G401.6 (cell line): Measurements from ENCODE around the gene CPN2.

Source experiments
- FAIRE-seq: peaks from 2 replicates; lab custom pipeline; 2012; peaks lifted over from hg19 to GRCh38; lab: Jason Lieb, UNC

The CPN2 gene

DNA sequence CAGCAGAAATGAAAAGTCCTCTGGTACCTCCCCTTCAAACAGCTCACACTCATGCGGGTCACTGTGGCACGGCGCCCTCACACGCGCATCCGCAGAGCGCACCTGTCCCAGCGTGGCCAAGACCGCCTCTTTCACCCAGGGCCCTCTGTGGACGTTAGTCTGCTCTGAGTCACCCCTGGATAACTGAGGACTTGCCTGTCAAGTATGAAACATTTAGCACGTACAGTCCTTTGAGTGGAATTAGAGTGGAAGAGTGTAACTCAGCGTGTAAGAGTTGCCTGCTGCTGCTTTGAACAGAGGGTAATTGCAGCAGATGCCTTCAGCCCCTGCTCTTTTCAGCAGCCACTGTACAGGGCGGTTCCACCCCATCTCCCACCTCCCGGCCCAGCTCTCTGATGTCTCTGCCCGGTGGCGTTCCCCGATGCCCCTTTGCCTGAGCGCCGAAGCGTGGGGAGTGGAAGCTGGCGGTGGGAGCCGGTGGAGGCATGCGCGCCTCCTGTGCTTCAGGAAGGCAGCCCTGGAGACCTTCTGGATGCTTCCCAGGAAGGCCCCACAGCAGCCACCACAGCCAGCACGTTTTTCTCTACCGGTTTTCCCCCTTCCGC lies 23.0 kb downstream of the CPN2 start:
- no peak for FAIRE-seq

DNA sequence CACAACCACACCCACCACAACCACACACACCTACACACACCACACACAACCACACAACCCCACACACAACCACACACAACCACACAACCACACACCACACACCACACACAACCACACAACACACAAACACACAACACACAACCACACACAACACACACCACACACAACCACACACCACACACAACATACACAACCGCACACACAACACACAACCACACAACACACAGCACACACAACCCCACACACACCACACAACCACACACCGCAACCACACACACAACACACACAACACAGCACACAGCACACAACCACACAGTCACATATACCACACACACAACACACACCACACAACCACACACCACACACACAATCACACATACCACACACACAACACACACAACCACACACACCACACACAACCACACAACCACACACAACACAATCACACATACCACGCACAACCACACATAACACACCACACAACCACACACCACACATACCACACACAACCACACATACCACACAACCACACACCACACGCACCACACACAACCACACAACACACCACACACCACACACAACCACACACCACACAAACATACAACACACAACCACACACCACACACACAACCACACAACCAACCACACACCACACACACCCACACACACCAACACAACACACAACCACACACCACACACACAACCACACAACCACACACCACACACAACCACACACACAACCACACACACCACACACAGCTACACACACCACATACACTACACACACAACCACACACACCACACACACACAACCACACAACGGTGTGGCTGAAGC lies 23.7 kb downstream of the CPN2 start:
- no peak for FAIRE-seq

DNA sequence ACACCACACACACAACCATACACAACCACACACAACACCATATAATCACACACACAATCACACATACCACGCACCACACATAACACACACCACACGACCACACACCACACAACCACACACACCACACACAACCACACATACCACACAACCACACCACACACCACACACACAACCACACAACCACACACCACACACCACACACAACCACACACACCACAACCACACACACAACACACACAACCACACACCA lies 24.2 kb downstream of the CPN2 start:
- FAIRE-seq: no peak

DNA sequence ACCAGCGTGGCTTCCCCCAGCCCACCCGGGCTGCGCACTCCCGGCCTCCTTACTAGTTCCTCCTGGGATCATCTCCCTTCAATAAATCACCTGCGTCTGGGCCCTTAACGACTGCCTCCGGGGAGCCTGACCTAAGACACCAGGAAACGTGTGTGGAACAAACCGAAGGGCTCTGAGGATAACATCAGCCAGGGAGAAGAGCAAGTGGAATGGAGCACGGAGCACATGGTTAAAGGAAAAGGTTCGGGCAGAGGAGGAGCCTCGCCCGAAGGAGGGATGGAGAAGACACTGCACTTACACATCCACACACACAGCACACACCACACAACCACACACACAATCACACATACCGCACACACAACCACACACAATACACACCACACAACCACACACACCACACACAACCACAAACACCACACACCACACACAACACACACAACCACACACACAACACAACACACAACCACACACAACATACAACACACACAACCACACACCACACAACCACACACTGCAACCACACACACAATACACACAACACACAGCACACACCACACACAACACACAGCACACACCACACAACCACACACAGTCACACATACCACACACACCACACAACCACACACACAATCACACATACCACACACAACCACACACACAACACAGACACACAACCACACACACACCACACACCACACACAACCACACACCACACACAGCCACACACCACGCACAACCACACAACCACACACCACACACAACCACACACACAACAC lies 24.7 kb downstream of the CPN2 start:
- FAIRE-seq: no peak

DNA sequence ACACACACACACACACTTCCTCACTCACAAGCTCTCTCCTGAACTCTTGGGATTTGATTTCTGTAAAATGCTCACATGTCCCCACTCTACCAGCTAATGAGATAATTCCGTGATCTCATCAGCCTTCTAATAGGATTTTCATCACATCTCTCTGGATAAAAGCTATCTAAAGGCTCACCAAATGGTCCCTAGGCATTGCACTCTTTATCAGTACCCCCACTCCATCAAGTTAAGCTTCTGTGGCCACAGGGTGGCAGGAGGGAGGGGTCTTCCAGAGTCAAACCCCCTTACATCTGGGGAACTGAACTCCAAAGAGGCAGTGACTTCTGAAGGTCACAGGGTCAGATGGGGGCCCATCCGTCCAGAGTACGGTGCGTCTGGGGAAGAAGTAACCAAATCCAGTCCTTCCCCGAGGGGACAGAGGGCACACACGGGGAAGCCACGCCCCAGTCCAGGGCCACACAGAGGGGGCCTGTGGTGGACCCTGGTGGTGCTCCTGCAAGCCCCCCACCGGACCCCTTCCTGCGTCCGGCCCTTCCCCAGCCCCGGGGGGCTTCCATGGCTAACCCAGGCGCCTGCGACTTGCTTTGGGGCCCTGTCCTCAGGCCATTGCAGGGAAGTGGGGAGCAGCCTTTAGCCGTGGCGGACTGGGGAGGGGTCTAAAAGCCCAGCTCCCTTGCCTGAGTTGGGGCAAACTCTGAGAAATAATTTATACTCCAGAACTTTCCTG lies 25.5 kb downstream of the CPN2 start:
- no peak for FAIRE-seq

DNA sequence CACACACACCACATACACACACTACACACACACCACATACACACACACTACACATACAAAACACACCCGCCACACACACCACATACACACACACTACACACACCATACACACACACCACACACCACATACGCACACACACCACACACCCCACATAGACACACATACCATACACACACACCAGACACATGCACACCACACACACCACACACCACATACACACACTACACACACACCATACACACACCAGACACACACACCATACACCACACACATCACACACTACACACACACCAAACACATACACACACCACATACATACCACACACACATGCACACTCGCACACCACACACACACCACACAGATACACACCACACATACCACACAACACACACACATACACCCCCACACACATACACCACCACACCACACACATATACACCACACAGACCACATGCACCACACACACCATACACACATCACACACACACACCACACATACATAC lies 26.3 kb downstream of the CPN2 start:
- FAIRE-seq: no peak

DNA sequence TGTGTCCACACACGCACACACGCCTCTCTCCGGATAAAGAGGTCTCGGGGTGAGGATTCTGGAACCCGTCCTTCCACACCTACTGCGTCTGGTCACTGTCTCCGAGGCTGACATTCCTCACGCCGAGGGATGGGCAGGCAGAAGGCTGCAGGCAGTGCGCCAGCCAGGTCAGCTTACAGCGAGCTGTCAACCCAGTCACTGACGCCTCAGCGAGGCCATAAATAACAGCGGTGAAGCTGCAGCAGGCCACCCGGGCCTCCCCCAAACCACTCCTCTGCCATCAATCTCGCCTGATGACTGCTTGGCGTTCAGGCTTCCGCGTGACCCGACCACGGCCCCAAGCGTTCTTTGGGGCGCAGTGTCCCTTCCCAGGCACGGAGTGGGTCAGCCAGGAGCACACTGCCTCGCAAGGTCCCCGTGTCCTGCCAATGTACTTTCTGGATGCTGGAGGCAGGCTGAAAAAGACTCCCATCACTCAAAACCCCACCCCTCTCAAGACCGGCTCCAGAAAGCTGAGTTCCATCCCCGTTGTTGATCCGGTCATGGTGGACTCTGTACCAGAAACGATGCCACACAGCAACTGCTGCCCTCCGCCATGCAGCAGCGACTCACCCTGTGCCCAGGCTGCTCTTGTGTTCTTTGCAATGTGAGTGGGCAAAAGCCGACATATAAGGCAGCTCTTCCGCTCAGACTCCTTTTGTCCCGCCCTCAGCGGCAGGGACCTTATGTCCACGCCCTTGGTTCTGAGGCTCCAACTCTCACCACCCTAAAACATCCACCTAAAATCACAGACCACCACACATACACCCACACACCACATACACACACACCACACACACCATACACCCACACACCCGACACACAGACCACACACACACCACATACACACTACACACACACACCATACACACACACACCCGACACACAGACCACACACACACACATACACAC lies 27.1 kb downstream of the CPN2 start:
- FAIRE-seq: no peak

DNA sequence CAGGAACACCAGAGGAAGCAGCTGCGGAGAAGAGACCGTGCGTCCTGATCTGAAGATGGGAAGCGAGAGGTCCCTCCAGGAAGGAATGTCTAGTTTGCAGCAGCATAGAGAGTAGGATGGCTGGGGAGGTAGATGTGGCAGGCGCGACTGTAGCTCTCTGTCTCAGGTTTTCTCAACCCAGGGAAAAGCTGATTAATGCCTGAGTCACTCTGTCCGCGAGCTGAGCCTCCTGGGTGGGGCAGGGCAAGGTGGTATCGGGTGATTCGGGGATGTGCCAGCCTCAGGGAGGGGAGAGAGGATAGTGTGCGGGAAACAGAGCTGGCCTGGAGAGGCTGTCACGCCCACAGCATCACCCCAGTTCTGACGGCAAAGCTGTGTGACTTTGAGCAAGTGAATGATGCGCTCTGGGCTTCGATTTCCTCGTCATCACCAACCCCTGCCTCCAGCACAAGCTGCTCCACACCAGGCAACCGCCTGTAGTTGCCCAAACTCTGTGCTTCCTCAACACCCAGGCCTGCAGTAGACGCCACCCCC lies 28.4 kb downstream of the CPN2 start:
- FAIRE-seq: no peak

DNA sequence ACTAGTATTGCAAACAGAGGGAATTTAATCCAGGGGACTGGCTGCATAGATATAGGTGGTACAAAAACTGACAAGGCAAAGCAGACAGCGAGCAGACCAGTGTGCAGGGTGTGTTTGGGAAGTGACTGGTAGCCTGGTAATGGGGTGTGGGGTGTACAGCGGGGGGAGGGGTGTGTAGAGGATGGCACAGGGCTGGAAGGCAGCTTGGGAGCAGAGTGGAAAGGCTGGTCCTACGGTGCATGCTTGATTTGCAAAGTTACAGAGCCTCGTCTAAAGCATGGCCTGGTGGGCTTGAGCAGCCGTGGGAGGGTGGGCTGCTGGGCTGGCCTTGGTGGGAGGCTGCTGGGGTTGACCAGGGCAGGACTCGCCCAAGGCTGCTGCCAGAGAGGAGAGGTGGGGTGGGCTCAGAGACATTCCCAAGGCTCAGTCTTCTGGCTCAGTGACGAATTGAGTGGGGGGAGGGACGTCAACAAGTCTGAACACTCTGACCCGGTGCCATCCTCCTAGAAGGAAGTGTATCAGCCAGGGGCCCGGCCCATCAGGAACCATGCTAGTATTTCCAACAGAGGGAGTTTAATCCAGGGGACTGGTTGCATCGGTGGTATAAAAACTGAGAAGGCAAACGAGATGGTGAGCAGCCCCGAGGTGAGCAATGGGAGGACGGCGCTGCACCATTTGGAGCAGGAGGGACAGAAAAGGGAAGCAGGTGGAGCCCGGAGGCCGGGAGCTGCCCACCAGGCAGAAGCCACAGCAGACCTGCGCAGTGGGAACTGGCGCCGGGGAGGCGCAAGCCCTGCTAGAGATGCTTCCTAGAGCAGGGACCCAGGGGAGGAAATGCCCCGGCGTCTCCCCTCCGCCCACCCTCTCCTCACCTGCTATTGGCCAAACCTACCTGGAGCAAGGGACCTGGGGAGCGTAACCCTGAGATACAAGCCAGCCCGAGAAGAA lies 29.2 kb downstream of the CPN2 start:
- no peak for FAIRE-seq

DNA sequence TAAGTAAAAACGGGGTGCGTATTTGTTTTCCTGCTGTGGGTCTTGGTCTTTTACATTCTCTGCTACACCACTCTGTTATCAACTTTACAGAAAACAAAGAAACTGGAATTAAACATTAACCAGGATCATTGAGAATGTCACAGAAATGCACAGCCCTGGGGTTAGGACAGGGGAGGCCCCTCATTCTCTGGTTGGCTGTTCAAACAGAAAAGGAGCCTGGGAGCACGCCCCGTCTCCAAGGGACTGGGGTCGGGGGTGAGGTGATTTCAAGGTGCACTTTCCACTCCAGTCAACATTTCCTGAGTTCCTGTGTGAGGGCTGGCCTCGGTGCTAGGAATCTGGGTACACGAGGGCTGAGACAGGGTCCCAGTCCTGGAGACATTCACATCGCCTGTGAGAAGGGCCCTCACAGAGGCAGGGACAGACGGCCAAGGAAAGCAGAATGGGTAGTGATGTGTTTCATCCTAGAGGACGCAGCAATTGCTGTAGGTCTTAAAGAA lies 30.3 kb downstream of the CPN2 start:
- FAIRE-seq: no peak

DNA sequence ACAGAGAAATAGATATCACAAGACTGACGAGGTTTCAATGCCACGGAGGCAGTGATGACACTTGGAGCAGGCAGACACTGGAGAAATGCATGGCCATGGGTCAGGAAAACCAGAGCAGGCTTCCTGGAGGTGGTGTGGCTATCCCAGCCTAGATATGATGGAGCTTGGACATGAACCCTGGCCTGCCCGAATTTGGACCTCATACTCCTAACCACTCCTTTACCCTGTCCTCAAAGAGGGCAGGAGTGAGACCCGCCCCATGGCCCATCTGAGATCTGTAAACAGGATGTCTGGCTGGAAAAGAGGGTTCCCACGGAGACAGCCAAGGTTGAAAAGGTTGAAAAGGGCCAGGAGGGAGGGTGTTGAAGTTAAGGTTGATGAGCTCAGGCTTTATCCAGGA lies 31.0 kb downstream of the CPN2 start:
- no peak for FAIRE-seq

DNA sequence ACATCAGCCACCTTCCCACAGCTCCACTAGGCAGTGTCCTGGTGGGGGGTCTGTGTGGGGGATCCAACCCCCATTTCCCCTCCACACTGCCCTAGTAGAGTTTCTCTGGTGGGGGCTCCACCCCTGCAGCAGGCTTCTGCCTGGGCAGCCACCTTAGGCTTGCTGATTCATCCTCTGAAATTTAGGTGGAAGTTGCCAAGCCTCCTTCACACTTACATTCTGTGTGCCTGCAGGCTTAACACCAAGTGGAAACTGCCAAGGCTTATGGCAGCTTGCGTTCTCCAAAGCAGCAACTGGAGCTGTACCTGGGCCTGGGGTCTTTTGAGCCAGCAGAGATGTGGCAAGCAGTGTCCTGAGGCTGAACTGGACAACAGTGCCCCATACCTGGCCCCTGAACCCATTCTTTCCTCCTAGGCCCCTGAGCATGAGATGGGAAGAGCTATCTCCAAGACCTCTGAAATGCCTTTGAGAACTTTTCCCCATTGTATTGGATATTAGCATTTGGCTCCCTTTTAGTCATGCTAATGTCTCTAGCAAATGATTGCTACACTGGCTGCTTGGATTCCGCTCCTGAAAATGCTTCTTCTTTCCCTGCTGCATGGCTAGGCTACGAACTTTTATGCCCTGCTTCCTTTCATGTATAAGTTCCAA lies 32.5 kb downstream of the CPN2 start:
- no peak for FAIRE-seq

DNA sequence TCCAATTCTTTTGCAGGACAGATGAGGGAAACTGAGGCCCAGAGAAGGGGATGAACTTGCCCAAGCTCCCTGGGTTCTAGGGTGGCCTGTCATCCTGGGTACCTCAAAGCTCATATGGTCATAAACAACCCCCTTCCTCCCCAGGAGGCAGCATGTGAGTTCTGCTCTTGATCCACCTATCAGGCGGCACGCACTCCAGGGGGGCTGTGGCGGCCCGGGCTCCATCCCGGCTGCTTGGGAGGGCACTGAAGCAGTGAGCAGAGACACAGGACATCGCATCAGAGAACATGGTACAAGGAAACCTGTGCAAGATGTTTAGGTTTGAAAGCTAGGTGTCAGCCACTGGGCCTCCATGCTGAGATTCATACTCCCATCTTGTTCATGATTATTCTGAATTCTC lies 34.2 kb downstream of the CPN2 start:
- FAIRE-seq: no peak

DNA sequence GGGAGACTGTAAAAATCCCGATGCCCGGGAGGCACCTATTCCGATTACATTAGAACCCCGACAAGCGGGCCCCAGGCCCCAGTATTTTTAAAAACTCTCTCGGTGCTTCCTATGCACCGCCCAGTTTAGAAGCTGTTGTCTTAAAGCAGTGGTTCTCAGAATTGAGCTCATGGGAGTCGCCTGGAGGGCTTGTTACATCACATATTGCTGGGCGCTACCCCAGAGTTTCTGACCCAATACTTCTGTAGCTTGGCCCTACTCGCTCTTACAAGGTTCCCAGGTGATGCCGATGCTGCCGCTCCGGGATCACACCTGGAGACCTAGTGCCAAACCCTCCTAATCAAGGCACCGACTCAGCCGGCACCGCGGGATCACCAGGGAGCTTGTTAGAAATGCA lies 35.2 kb downstream of the CPN2 start:
- FAIRE-seq: no peak

DNA sequence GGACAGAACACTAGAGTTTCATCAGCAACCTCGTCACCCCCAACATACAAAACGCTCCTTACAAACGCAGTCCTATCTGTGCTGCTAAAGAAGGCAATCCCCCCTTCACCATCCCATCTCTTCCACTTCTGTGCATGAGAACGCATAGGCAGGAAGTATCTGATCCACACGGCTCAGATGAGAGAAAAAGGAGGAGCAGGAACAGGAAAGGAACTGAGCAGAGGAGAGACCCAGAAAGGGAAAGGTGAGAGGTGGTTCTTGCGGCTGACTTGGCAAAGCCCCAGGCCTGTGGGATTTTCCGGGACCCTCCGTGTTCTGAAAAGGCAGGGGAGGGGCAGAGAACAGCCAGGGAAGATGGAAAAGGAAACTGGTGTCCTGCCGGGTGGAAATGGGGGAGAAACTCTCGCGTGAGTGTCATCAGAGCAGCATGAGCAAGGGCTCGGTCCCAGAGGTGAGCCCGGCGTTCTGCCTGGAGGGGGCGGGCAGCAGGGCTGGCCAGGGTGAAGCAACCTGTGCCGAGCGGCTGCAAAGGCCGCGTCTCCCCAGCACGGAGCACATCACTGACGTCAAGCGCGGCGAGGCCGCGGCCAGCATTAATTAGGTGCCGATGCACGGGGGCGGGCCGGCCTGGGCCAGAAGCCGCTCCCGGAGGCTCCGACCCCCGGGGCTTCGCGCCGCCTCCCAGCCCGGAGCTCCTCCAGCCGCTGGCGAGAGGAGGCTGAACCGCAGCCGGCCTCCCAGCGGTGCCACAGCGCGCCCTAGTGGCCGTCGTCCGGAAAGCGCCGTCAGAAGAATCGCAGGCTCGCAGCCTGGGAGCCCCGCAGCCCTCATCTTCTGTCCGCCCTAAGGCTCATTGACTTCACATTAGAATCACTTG lies 35.8 kb downstream of the CPN2 start:
- no peak for FAIRE-seq

DNA sequence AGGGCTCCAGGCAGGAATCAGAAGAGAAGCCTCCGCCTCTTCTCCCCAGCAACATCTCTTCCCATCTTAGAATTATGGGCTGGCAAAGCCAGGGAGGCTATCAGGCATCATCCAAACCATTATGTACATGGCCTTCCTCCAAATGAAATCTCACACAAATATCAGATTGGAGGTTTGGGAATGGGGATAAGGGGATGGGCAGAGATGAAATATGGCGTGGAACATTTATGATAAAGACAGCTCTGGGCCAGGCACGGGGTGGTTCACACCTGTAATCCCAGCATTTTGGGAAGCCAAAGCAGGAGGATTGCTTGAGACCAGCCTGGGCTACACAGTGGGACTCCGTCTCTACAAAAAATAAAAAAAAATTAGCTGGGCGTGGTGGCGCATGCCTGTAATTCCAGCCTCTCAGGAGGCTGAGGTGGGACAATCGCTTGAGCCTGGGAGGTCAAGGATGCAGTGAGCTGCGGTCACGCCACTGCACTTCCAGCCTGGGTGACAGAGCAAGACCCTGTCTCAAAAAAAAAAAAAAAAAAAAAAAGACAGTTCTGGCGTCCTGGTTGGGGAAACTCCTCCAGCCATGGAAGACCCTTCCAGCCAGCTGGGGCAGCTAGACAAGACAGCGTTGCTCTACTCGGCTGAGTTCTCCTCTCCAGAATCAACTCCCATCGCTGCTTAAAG lies 36.6 kb downstream of the CPN2 start:
- FAIRE-seq: no peak

DNA sequence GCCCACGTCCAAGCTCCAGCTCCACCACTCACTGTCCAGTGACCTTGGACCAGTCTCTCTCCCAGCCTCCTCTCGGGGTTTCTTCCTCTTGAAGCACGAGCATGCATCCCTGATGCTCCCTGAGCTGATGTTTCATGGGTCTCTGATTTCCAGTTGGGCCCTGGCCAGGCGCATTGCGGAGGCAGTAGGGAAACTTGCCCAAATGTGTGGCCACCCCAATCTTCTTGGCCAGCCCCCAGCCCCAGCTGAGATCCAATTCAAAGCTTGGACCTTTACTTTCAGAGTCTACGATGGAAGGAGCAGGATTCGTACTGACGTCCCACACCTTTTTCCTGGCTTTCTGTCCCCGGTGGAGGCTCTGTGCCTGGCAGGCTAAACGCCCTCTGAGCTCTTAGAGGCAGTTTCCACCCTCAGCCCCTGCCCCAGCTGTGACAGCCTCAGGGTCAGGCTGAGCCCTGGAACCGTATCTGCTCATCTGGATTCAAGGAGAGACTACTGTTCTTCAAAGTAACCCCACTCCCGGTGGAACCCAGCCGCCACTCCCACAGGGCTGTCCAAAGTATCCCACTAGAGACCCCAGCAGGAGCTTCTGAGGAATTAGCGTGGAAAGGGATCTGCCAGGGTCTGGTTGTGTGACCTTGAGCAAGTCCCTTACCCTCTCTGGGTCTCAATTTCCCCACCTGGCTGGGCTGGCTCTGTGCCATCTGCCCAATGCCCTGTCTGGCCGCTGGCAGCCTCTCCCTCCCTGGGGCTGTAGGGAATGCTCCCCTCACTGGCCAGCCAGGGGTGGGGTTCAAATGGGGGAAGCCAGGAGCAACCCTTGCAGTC lies 37.4 kb downstream of the CPN2 start:
- FAIRE-seq: no peak
